ENCODE data around the gene NCK2. TPM values are rescaled to one million over a fixed set of nuclear protein-coding genes. Genes with fewer than 3 reads are reported as not detected.

The NCK2 gene
- total RNA-seq, 1 donor from 2014 or later: 92.5 TPM

DNA sequence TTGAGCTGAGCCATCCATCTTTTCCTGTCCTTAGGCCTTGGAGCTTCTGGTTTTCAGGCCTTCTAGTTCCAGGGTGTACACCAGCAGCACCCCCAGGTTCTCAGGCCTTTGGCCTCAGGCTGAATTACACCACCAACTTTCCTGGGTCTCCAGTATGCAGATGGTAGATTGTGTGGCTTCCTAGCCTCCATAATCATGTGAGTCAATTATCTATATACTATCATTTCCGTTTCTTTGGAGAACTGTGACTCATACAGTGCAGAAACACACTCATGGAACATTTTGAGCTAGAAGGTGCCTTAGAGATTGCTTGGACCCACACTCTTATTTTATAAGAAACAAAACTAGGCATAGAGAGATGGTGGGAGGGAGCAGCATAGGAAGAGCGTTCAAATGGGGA, 167.4 kb downstream of the NCK2 start:
- H3K27me3 Mint-ChIP-seq: no peaks in the 10 kb centered on the region
- no peak overlapping the region for H3K27ac Mint-ChIP-seq
- peaks cover 7% of the 10 kb centered on the region for H3K36me3 Mint-ChIP-seq (ENCODE audit: insufficient read depth)
- no peak overlapping the region for H3K4me3 Mint-ChIP-seq (ENCODE audit: low read depth)
- peaks cover 13% of the 10 kb centered on the region for H3K4me1 Mint-ChIP-seq (ENCODE audit: low read depth)
- peaks cover 12% of the 10 kb centered on the region for H3K9me3 Mint-ChIP-seq (ENCODE audit: low read depth)
- TF ChIP-seq CTCF (IDR thresholded peaks at IDR 0.05; ENCODE audit: unreplicated experiment): no peak
- DNase-seq (ENCODE audit: low spot score, unreplicated experiment): no peak

DNA sequence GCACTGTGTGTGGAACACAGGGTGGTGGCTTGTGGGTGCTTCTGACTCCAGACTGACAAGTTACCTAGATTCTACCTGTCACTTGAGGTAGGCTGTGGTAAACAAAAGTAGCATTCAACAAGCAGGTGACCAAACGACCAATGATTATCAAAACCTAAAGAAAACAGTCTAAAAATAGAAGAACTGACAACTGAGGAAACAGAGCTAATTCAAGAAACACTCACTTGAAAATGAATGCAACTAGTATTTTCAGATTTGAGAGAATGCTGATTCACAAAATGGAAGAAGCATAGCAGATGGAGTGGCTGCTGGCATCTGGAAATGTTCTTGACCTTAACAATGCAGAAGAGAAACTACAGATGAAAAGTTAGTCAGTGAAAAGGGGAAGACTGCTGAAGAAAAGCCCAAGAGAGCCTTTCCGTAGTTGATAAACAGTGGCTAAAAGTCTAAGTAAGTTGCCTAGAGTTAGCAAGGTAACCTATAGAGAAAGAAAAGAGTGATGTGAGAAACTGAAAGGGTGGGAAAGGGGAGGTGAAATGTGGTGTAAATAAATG, 170.4 kb downstream of the NCK2 start:
- Mint-ChIP-seq H3K27me3 (no peaks in the 10 kb centered on the region), H3K4me3 (ENCODE audit: low read depth) (no peak overlapping the region), H3K9me3 (ENCODE audit: low read depth) (peaks cover 12% of the 10 kb centered on the region), H3K36me3 (ENCODE audit: insufficient read depth) (peaks cover 7% of the 10 kb centered on the region), H3K27ac (no peak overlapping the region), H3K4me1 (ENCODE audit: low read depth) (peaks cover 6% of the 10 kb centered on the region)
- DNase-seq (ENCODE audit: low spot score, unreplicated experiment): no peak
- TF ChIP-seq CTCF (IDR thresholded peaks at IDR 0.05; ENCODE audit: unreplicated experiment): no peak

- no peaks in the 10 kb centered on the region for H3K27me3 Mint-ChIP-seq
- no peak for TF ChIP-seq CTCF (IDR thresholded peaks at IDR 0.05; ENCODE audit: unreplicated experiment)
- H3K4me3 Mint-ChIP-seq (ENCODE audit: low read depth): no peak overlapping the region
- no peak for DNase-seq (ENCODE audit: low spot score, unreplicated experiment)
- no peak overlapping the region for H3K27ac Mint-ChIP-seq
- peaks cover 28% of the 10 kb centered on the region for H3K9me3 Mint-ChIP-seq (ENCODE audit: low read depth)
- peaks cover 6% of the 10 kb centered on the region for H3K4me1 Mint-ChIP-seq (ENCODE audit: low read depth)
- peaks cover 10% of the 10 kb centered on the region for H3K36me3 Mint-ChIP-seq (ENCODE audit: insufficient read depth)
Measured at GRCh38 chr2:105917226-105917625, 172.5 kb downstream of the NCK2 start.

GRCh38 chr2:105917688-105918087, 173.0 kb downstream of the NCK2 start:
- no peak overlapping the region for H3K4me3 Mint-ChIP-seq (ENCODE audit: low read depth)
- H3K4me1 Mint-ChIP-seq (ENCODE audit: low read depth): peaks cover 6% of the 10 kb centered on the region
- no peak for TF ChIP-seq CTCF (IDR thresholded peaks at IDR 0.05; ENCODE audit: unreplicated experiment)
- DNase-seq (ENCODE audit: low spot score, unreplicated experiment): no peak
- no peak overlapping the region for H3K27ac Mint-ChIP-seq
- H3K27me3 Mint-ChIP-seq: no peaks in the 10 kb centered on the region
- peaks cover 29% of the 10 kb centered on the region for H3K9me3 Mint-ChIP-seq (ENCODE audit: low read depth)
- H3K36me3 Mint-ChIP-seq (ENCODE audit: insufficient read depth): peaks cover 10% of the 10 kb centered on the region

DNA sequence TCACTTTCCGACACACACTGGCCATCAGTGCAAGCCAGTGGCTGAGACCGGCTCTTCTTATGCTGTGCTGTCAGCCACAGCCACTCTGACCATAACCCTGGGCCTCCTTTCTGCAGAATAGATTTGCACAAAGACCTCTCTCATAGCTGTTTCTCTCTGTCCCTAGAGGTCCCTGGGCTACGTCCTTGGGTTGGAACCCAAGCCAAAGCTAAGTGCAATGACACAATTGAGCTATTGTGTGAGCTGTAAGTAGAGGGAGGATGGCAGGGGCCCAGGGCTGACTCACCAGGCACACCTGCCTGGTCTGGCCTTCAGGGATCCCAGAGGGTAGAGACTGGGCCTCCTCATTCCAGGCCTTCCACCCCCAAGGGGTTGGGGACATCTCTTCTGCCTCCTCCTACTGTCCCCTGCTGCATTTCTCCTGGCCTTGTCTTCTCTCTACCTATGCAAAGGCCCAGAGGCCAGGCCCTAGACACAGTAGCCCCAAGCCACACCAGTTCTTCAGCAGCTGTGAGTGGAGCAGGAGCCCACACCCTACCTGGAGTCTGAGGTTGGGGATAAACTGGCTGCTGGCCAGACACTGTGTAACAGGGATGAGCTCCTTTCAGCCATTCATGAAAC, 174.6 kb downstream of the NCK2 start:
- peaks cover 7% of the 10 kb centered on the region for H3K4me1 Mint-ChIP-seq (ENCODE audit: low read depth)
- H3K27me3 Mint-ChIP-seq: no peaks in the 10 kb centered on the region
- H3K9me3 Mint-ChIP-seq (ENCODE audit: low read depth): peaks cover 27% of the 10 kb centered on the region
- no peak for DNase-seq (ENCODE audit: low spot score, unreplicated experiment)
- no peak for TF ChIP-seq CTCF (IDR thresholded peaks at IDR 0.05; ENCODE audit: unreplicated experiment)
- H3K4me3 Mint-ChIP-seq (ENCODE audit: low read depth): no peak overlapping the region
- H3K27ac Mint-ChIP-seq: no peak overlapping the region
- peaks cover 9% of the 10 kb centered on the region for H3K36me3 Mint-ChIP-seq (ENCODE audit: insufficient read depth)
